GM21723 (cell line): ENCODE results near the gene ZFYVE26.
"Not testable (repeated sequence)": the region's sequence is repeated elsewhere in the genome, so short reads cannot be mapped to it uniquely, and the experiment has no call there.

Source experiments
- ATAC-seq: cut with Tn5 transposase; IDR thresholded peaks from one replicate; pipeline ENCODE4 v1.9.1; 2021; ENCODE audit warnings: mild to moderate bottlenecking, moderate library complexity; ENCODE audit not compliant: unreplicated experiment

Gene ZFYVE26

DNA sequence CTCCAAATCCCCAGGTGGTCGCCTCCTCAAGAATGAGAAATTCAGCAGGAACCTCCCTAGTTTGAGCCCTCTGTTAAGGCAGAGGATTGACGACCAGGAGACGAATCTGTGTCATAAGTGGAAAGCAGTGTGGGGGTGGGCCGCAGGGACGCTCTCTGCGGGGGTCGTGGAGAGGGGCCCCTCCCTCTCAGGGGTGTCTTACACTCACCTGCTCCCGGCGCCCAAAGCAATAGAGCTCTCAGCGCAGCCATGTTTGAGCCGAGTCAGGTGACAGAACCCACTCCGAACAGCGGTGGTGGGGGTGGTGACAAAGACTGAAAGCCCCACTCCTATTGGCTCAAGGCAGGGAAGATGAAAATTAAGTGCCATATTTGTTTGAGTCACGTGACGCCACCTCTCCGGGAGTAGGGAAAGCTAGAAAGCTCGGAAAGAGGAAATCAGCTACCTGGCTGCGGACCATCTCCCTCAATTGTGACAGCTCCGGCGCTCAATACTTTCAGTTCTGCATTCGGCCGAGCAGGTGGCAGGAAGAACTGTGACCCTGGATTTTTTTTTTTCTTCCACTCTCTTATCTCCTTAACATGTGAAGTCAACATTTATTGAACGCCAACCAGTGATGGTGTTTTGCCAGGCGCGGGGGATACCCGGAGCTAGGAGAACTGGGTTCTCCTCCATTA, at the start of gene ZFYVE26:
Gene ZFYVE26, minus strand, starts transcription at position 265 of the 677 bp plus-strand sequence. CDS start 627 bp downstream, outside the sequence.
- peak; percentile 86 for ATAC-seq

GRCh38 chr14:67863223-67863622, 46.8 kb upstream of the ZFYVE26 start:
- no peak for ATAC-seq

DNA sequence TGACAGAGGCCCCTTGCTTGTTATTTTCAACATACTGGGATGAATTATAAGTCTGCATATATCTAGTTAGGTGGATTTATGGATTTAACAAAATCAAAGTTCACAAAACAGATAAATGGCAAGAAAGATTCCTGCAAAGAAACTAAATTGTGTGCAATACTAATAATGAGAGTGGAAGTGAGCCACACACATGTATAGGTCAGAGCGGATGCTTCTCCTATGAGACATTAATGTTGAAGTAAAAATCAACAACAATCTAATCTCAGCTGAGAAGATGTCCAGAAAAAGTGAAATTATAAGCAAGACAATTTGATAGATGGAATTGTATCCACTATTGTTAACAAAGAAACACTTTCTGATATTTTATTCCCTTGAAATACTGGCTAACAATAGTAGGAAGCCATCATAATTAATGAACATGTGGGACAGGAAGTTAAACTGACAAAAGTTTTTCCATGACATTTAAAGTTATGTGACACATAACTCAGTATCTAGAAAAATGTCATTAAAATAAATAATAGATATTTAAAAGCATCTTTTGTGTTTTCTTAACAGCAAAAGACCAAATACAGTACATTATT, 42.9 kb upstream of the ZFYVE26 start:
- ATAC-seq, result no peak

GRCh38 chr14:67857778-67858350, 41.5 kb upstream of the ZFYVE26 start:
- ATAC-seq, result no peak

DNA sequence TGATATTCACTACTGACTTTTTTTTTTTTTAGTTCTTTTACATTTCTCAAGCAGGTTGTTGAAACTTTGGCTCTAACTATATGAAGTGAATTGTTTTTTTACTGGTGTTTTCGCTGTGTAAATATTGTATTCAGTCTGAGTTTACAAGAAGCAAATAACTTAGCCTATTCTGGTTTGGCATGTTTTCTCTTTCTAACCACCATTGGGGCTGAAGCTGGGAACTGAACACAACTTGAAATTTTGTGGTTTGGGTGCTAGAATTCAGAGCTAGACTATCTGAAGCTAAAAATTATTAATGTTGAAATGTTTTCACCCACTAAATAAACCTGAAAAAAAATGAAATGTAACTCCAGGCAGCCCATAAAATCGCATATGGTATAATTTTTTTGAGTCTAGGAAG, 40.4 kb upstream of the ZFYVE26 start:
- ATAC-seq, result no peak

GRCh38 chr14:67853715-67854114, 37.3 kb upstream of the ZFYVE26 start:
- ATAC-seq, result no peak

DNA sequence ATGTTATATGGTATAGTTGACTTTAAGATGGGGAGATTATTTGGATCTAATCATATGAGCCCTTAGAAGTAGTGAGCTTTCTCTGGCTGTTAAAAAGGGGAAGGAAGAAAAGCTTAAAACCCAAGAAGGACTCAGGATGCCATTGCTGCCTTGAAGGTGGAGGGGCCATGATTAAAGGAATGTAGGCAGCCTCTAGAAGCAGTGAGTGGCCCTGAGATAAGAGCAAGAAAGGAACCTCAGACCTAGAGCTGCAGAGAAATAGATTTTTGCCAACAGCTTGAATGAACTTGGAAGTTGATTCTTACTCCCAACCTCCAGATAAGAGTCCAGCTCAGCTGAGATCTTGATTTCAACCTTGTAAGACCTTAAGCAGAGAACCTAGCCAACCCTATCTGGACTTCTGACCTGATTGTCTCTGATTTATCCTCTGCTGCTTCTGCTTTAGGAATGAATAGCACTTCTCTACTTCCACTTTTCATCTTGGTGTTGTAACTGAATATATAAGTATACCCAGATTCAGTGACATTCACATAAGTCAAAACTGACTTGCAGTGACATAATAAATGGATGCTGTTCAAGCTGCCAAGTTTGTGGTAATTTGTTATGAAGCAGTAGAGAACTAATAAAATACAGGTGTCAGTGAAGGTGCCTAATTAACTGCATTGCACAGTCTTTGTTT, 36.7 kb upstream of the ZFYVE26 start:
- no peak for ATAC-seq

GRCh38 chr14:67851785-67852410, 35.5 kb upstream of the ZFYVE26 start:
- no peak for ATAC-seq

DNA sequence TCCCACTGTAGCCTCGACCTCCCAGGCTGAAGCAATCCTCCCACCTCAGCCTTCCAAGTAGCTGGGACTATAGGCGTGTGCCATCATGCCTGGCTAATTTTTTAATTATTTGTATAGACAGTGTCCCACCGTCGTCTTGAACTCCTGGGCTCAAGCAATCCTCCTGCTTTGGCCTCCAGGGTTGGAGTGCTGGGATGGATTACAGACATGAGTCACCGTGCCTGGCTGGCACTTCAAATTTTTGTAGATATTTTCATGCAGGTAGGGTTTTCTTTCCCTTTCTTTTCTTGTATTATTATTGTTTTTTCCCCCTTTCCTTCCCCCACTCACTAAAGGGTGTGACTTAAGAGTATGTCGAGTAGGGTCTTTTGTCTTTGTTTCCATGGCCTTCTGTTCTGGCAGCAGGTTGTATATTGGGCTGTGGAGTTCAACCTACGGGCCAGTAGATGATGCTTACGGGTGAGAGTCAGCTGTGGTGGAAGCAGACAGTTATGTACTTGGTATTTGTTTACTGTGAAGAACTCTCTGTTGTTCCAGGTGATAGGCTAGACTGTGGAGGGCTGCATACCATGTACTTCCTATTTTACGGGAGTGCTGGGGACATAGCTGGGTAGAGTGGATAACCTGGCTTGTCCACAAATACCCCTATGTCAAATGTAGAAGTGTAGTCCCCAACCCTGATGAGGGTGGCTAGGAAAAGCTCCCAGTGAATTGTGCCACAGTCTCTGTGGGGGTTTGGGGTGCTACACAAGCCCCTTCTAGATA, 33.9 kb upstream of the ZFYVE26 start:
- ATAC-seq, result no peak

- no peak for ATAC-seq
Observed at GRCh38 chr14:67846029-67846610, 29.7 kb upstream of the ZFYVE26 start.

DNA sequence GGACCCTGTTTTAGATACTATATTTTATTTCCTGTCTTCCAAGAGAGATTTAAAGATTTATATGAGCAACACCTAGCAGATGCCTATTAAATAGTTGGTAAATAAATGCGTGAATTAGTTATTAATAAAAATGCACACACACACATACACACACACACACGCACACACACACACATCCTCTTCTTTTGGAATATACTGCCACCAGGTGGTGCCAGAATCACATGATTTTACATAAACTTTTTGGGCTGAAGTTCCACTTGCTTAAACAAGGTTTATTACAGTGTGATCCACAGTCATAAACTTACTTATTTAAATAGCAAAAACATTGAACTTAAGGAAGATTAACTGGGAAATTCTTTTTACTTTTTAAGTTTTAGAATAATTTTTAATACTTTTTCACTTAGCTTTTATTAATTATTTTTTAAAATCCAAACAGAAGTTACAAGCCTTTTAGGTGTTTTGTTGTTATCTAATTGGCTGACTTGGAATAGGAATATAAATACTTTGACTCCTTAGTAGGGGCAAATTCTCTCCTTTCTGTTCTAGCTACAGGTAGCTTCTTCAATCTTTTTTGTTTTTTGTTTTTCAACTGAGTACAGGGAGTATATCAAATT, 20.7 kb upstream of the ZFYVE26 start:
- ATAC-seq, result peak; percentile 49

DNA sequence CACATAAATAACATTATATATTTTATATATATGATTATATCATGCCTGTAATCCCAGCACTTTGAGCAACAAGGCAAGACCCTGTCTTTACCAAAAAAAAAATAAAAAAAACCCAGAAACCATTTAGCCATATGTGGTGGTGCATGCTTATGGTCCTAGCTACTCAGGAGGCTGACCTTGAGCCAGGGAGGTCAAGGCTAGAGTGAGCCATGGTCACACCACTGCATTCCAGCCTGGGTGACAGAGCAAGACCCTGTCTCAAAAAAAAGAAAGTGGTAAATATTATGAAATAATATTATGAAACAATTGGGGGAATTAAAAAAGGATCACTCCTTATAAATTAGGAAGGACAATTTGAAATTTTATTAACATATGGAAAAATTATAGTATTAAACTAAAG, 19.2 kb upstream of the ZFYVE26 start:
- no peak for ATAC-seq

GRCh38 chr14:67833403-67833802, 17.0 kb upstream of the ZFYVE26 start:
- ATAC-seq, result no peak

DNA sequence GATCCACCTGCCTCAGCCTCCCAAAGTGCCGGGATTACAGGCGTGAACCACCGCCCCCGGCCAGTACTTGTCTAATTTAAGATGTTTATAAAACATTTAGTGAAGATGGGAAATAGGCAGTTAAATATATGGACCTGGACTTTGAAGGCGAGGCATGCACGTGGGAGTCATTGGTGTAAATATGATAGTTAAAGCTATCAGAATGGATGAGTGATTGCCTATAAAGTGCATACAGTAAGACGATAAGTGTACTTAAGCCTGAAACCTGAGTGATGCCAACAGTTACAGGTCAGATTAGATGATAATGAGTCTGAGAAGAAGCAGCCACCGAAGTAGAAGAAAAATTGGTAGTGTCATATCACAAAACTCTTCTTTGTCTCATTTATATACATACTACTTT, 14.7 kb upstream of the ZFYVE26 start:
- ATAC-seq, result no peak

- no peak for ATAC-seq
Observed at GRCh38 chr14:67821121-67821520, 4.7 kb upstream of the ZFYVE26 start.

GRCh38 chr14:67820428-67820971, 4.1 kb upstream of the ZFYVE26 start:
- no peak for ATAC-seq

GRCh38 chr14:67819563-67820421, 3.4 kb upstream of the ZFYVE26 start, which contains the start of gene RAD51B:
Gene RAD51B (plus strand): TSS chr14:67819779.
- ATAC-seq, result peak; percentile 59

DNA sequence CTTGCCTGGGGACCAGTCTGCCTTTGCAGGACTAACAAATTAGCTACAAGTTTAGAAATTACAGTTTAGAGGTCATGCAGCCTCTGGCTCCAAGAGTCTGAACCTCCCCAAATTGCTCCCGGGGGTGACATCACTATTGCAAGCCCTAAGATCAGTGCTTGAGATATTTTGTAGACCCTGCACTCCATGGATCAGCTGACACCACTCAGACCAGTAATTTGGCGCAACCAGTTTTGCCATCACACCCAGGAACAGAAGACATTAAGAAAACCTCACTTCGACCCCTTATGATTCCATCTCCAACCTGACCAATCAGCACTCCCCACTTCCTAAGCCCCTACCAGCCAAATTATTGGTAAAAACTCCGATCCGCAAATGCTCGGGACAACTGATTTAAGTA, 2.1 kb upstream of the ZFYVE26 start:
- not testable (repeated sequence) for ATAC-seq
